HepG2 (cell line): ENCODE results near the gene SGTB. TPM values are rescaled to one million over a fixed set of nuclear protein-coding genes. Genes with fewer than 3 reads are reported as not detected.

ENCODE experiments used
- ATAC-seq: fragments of 200-7000 bp; cut with Tn5 transposase; 3 replicates; pipeline ENCODE4 v1.9.1; 2020; ENCODE audit warnings: mild to moderate bottlenecking, moderate library complexity
- BruUV-seq: library from RNA; stranded (reverse); fragments of 400-500 nt; replicated peaks from 2 replicates; lab custom pipeline; 2021; lab: Mats Ljungman, UMichigan
- CTCF ChIA-PET: fragments of 300-600 bp; formaldehyde crosslinking; extraction: SDS; loops from one replicate; lab custom pipeline; 2021; ENCODE audit warnings: low total read pairs, inconsistent platforms, low intra/inter-chr PET ratio; lab: Yijun Ruan, JAX
- POLR2A ChIA-PET: fragments of 350-600 bp; sonication (Branson Sonifier 250); formaldehyde crosslinking; loops from one replicate; lab custom pipeline; 2020; ENCODE audit warnings: antibody characterized with exemption, inconsistent platforms; lab: Yijun Ruan, JAX
- DNase-seq: peaks from one replicate; pipeline ENCODE4 v3.0.0-alpha.2; 2015; ENCODE audit warnings: low spot score
- FAIRE-seq: peaks from 3 replicates; lab custom pipeline; 2011; peaks lifted over from hg19 to GRCh38; lab: Jason Lieb, UNC
- H2AFZ ChIP-seq: one replicate; pipeline ENCODE4 v1.6.1; 2011; ENCODE audit warnings: low read length, inconsistent platforms
- H3K27ac ChIP-seq: fragments of 300-600 bp; 3 replicates; pipeline ENCODE4 v1.8.0; 2011; ENCODE audit warnings: mixed run types, mild to moderate bottlenecking, mixed read lengths, low read length, inconsistent platforms; ENCODE audit not compliant: insufficient read depth; ENCODE audit errors: extremely low read length
- H3K27me3 ChIP-seq, 2 experiments: fragments of 200-600 bp in 1 of 2; 2 replicates in 1 of 2; 3 replicates in 1 of 2; pipeline versions ENCODE4 v1.6.0 to v1.8.0; 2011; ENCODE audit warnings: low read length in 2 of 2, mild to moderate bottlenecking in 2 of 2, moderate library complexity in 2 of 2, inconsistent platforms in 1 of 2; ENCODE audit not compliant: insufficient read depth in 2 of 2, control insufficient read depth in 1 of 2
- H3K36me3 ChIP-seq, 2 experiments: fragments of 200-600 bp in 1 of 2; replicated peaks in 1 of 2; 2 replicates in 1 of 2; 3 replicates in 1 of 2; pipeline versions ENCODE4 v1.5.1 to v1.8.0; 2011; ENCODE audit warnings: low read length in 2 of 2, inconsistent platforms in 1 of 2; ENCODE audit not compliant: insufficient read depth in 2 of 2, control insufficient read depth in 1 of 2
- H3K4me1 ChIP-seq: 2 replicates; pipeline ENCODE4 v1.5.1; 2012; ENCODE audit warnings: low read length, inconsistent platforms; ENCODE audit not compliant: insufficient read depth
- H3K4me2 ChIP-seq: 2 replicates; pipeline ENCODE4 v1.6.0; 2011; ENCODE audit warnings: low read depth, low read length, inconsistent platforms
- H3K4me3 ChIP-seq, 3 experiments: fragments of 200-600 bp in 1 of 3; sonication (generic), shearing (Covaris generic) in 1 of 3; replicated peaks in 1 of 3; 2 replicates each; pipeline ENCODE4 v1.5.1; 2011 to 2016; ENCODE audit warnings: low read length in 3 of 3, inconsistent platforms in 2 of 3, low read depth in 2 of 3, mild to moderate bottlenecking in 2 of 3, control low read depth in 1 of 3, mixed read lengths in 1 of 3; ENCODE audit not compliant: insufficient read depth in 1 of 3
- H3K79me2 ChIP-seq: one replicate; pipeline ENCODE4 v1.6.1; 2011; ENCODE audit warnings: low read length, inconsistent platforms; ENCODE audit not compliant: insufficient read depth
- H3K9ac ChIP-seq: 2 replicates; pipeline ENCODE4 v1.6.0; 2011; ENCODE audit warnings: mild to moderate bottlenecking, low read depth, low read length, inconsistent platforms; ENCODE audit not compliant: insufficient read depth
- H3K9me3 ChIP-seq: 2 replicates; pipeline ENCODE4 v1.5.1; 2012; ENCODE audit warnings: mild to moderate bottlenecking, low read length
- H4K20me1 ChIP-seq: 2 replicates; pipeline ENCODE4 v1.6.0; 2011; ENCODE audit warnings: inconsistent platforms, mild to moderate bottlenecking, low read length, moderate library complexity; ENCODE audit not compliant: insufficient read depth
- ATF7 ChIP-seq, 2 experiments: fragments of 450-650 bp in 1 of 2; sonication (generic) in 1 of 2; formaldehyde crosslinking in 1 of 2; IDR thresholded peaks; 2 replicates each; pipeline versions ENCODE4 v1.4.0 to v1.6.1; 2016 to 2020; ENCODE audit warnings: antibody characterized with exemption in 1 of 2, mild to moderate bottlenecking in 1 of 2, missing genetic modification reagents in 1 of 2
- FOXM1 ChIP-seq: sonication (generic); formaldehyde crosslinking; IDR thresholded peaks from 2 replicates; pipeline ENCODE4 v1.5.0; 2020; ENCODE audit warnings: missing genetic modification reagents
- MAZ ChIP-seq, 2 experiments: sonication (generic) in 1 of 2; formaldehyde crosslinking in 1 of 2; IDR thresholded peaks; 2 replicates each; pipeline versions ENCODE4 v1.5.0 to v1.6.1; 2012 to 2020; ENCODE audit warnings: low read depth in 2 of 2, mild to moderate bottlenecking in 2 of 2, borderline replicate concordance in 1 of 2, improper control_type of control experiment in 1 of 2, low read length in 1 of 2, missing genetic modification reagents in 1 of 2, moderate library complexity in 1 of 2
- PHF8 ChIP-seq: sonication (generic); formaldehyde crosslinking; IDR thresholded peaks from 2 replicates; pipeline ENCODE4 v1.5.0; 2020; ENCODE audit warnings: missing genetic modification reagents
- SATB2 ChIP-seq: sonication (generic); formaldehyde crosslinking; IDR thresholded peaks from 2 replicates; pipeline ENCODE4 v1.5.0; 2020; ENCODE audit warnings: missing genetic modification reagents
- THAP11 ChIP-seq: IDR thresholded peaks from 2 replicates; pipeline ENCODE4 v1.6.1; 2016; ENCODE audit warnings: missing biosample characterization, missing genetic modification reagents
- TRIM24 ChIP-seq: sonication (generic); formaldehyde crosslinking; IDR thresholded peaks from 2 replicates; pipeline ENCODE4 v1.8.0; 2022; ENCODE audit warnings: mild to moderate bottlenecking, missing genetic modification reagents
- ZNF121 ChIP-seq: sonication (generic); formaldehyde crosslinking; IDR thresholded peaks from 2 replicates; pipeline ENCODE4 v1.5.0; 2020; ENCODE audit warnings: mild to moderate bottlenecking, missing genetic modification reagents
- ZNF142 ChIP-seq: sonication (generic); formaldehyde crosslinking; IDR thresholded peaks from 2 replicates; pipeline ENCODE4 v1.4.0; 2020; ENCODE audit warnings: missing genetic modification reagents
- ZNF263 ChIP-seq: sonication (generic); formaldehyde crosslinking; IDR thresholded peaks from 2 replicates; pipeline ENCODE4 v1.4.0; 2020; ENCODE audit warnings: missing genetic modification reagents
- ZNF446 ChIP-seq: sonication (generic); formaldehyde crosslinking; IDR thresholded peaks from 2 replicates; pipeline ENCODE4 v1.5.0; 2020; ENCODE audit warnings: mild to moderate bottlenecking, missing genetic modification reagents
- ZNF691 ChIP-seq: sonication (generic); formaldehyde crosslinking; IDR thresholded peaks from 2 replicates; pipeline ENCODE4 v1.4.0; 2020; ENCODE audit warnings: missing genetic modification reagents, low read depth, mild to moderate bottlenecking, borderline replicate concordance
- ZNF703 ChIP-seq: sonication (generic); formaldehyde crosslinking; IDR thresholded peaks from 2 replicates; pipeline ENCODE4 v1.5.1; 2020; ENCODE audit warnings: missing genetic modification reagents, mild to moderate bottlenecking, moderate library complexity, borderline replicate concordance
- WGBS: methylation state at CpG from one replicate; pipeline ENCODE4 v1.1.6; 2017; ENCODE audit warnings: low lambda C conversion rate; 5-methylcytosine and 5-hydroxymethylcytosine counted together
- in situ Hi-C: cut with HindIII; loops from 2 replicates; pipeline ENCODE4 v1.10.0; 2017; ENCODE audit warnings: low pct_unique_long_range_greater_than_20kb; ENCODE audit not compliant: extremely low pct_ligation_motif_present
- intact Hi-C: fragments of 100-400 bp; cut with micrococcal nuclease; formaldehyde crosslinking; loops from one replicate; pipeline ENCODE4 v1.10.0; 2022; ENCODE audit not compliant: unreplicated experiment
- polyA plus RNA-seq, 8 experiments: library from polyadenylated mRNA; depleted of rRNA in 3 of 8; stranded (reverse) in 7 of 8; unstranded in 1 of 8; fragments of >200 nt; fragmentation: Illumina TruSeq in 4 of 8; extraction: Trizol in 4 of 8; gene quantifications; 2 replicates each; pipeline versions ENCODE4 v1.2.1 to v1.2.3, GENCODE V29; 2011 to 2016; ENCODE audit warnings: low read depth in 4 of 8, missing spikeins in 1 of 8, mixed read lengths in 1 of 8; ENCODE audit not compliant: insufficient read depth in 1 of 8
- total RNA-seq, 5 experiments: library from RNA; depleted of rRNA; stranded (reverse); fragments of >200 nt; fragmentation: Illumina TruSeq; extraction: Trizol; gene quantifications; 2 replicates each; pipeline ENCODE4 v1.2.3, GENCODE V29; 2016; ENCODE audit warnings: low read depth in 1 of 5

Gene SGTB
- total and polyA plus RNA-seq, 2 of the 13 experiments (the other 11 are each of a cell fraction or from before 2014, with no cell fraction given): 5.2 to 11.2 TPM

- DNase-seq (no peak), ATAC-seq (no peak), FAIRE-seq (no peak)
- Histone ChIP-seq H4K20me1 (no peaks in the 10 kb centered on the region), H3K4me1 (no peaks in the 10 kb centered on the region), H3K4me2 (no peak overlapping the region), H3K27ac (no peak overlapping the region), H3K36me3 (no peaks in the 10 kb centered on the region), H3K4me3 (no peak overlapping the region), H3K9ac (no peak overlapping the region), H2AFZ (no peak overlapping the region), H3K27me3 (no peaks in the 10 kb centered on the region; a peak in 1 of 5 replicates), H3K79me2 (peaks cover 38% of the 10 kb centered on the region), H3K9me3 (no peaks in the 10 kb centered on the region)
- TF ChIP-seq SATB2 (no peak), TRIM24 (CRISPR knock-in tag) (no peak), ZNF703 (CRISPR knock-in tag) (no peak), MAZ (IDR thresholded peaks at IDR 0.05; ENCODE audit: borderline replicate concordance, low read depth, low read length) (no peak), MAZ (CRISPR knock-in tag; IDR thresholded peaks at IDR 0.05; ENCODE audit: low read depth) (no peak)
- ChIA-PET POLR2A (no interaction called here), CTCF (no interaction called here)
- no TSS peak for BruUV-seq
- intact Hi-C loops (no loop called here), in situ Hi-C loops (no loop called here)
- 96% methylated on average over 1 of the region's 1 CpG for WGBS
Observed at GRCh38 chr5:65736011-65736410, 14.1 kb upstream of the SGTB start.

GRCh38 chr5:65734921-65735320 is 13.0 kb upstream of the SGTB start:
- Histone ChIP-seq H3K4me1 (no peaks in the 10 kb centered on the region), H3K4me2 (no peak overlapping the region), H3K27me3 (no peaks in the 10 kb centered on the region; a peak in 1 of 5 replicates), H3K9me3 (no peaks in the 10 kb centered on the region), H4K20me1 (no peaks in the 10 kb centered on the region), H3K79me2 (peaks cover 39% of the 10 kb centered on the region), H3K4me3 (no peak overlapping the region), H3K36me3 (no peaks in the 10 kb centered on the region), H3K27ac (no peak overlapping the region), H2AFZ (no peak overlapping the region), H3K9ac (no peak overlapping the region)
- DNase-seq (no peak), FAIRE-seq (no peak), ATAC-seq (no peak)
- in situ Hi-C loops: no loop called here
- intact Hi-C loops: no loop called here
- no TSS peak for BruUV-seq
- WGBS: 89% methylated on average over 1 of the region's 1 CpG
- ChIA-PET CTCF (no interaction called here), POLR2A (no interaction called here)
- TF ChIP-seq ZNF142 (no peak), ZNF691 (no peak), THAP11 (CRISPR knock-in tag) (no peak), ZNF446 (CRISPR knock-in tag) (no peak), PHF8 (CRISPR knock-in tag) (no peak), ZNF121 (no peak), ATF7 (IDR thresholded peaks at IDR 0.05) (no peak), ATF7 (CRISPR knock-in tag; IDR thresholded peaks at IDR 0.05) (no peak), FOXM1 (CRISPR knock-in tag) (no peak), ZNF263 (CRISPR knock-in tag) (no peak)
